Measurements from ENCODE around the gene PLCB4.

- TF ChIP-seq CTCF (IDR thresholded peaks at IDR 0.05; ENCODE audit: insufficient read depth, low read length, poor library complexity, severe bottlenecking) (no peak), EZH2phosphoT487 (conservative IDR thresholded peaks at IDR 0.05; ENCODE audit: low read length) (no peak)
These were observed 160.0 kb downstream of the PLCB4 start for GRCh38 chr20:9228774-9229450.

Measured in SU-DHL-6 (cell line).